A673 (cell line): Measurements from ENCODE around the gene ACVR1C.

Experiments used
- CTCF ChIP-seq: fragments of 300-800, 200-600 bp; sonication (generic); conservative IDR thresholded peaks from 2 replicates; pipeline ENCODE4 v1.5.1; 2017; ENCODE audit warnings: low read depth, mild to moderate bottlenecking, antibody characterized with exemption, low read length, moderate library complexity, mixed read lengths
- EZH2 ChIP-seq: fragments of 200-600 bp; sonication (generic); IDR thresholded peaks from 2 replicates; pipeline ENCODE4 v1.6.1; 2017; ENCODE audit warnings: borderline replicate concordance, low read depth, mild to moderate bottlenecking, mixed read lengths, antibody characterized with exemption, low read length; ENCODE audit not compliant: poor library complexity, severe bottlenecking

- TF ChIP-seq EZH2 (no peak), CTCF (no peak)
Observed at GRCh38 chr2:157489983-157490382, 138.7 kb downstream of the ACVR1C start.
